Neural cell (in vitro differentiated cells): ENCODE data around the gene NBPF3. TPM values are rescaled to one million over a fixed set of nuclear protein-coding genes. Genes with fewer than 3 reads are reported as not detected.
"Not testable (repeated sequence)": the region's sequence is repeated elsewhere in the genome, so short reads cannot be mapped to it uniquely, and the experiment has no call there.

Experiments used
- H2AFZ ChIP-seq: fragments of 200-600, 300-800 bp; sonication (generic), shearing (Covaris generic); 2 replicates; pipeline ENCODE4 v1.6.0; 2014; ENCODE audit warnings: low read depth, mild to moderate bottlenecking, antibody characterized with exemption, low read length, moderate library complexity
- H3F3A ChIP-seq: fragments of 200-600 bp; shearing (Covaris generic); 2 replicates; pipeline ENCODE4 v1.6.1; 2016; ENCODE audit warnings: mild to moderate bottlenecking, moderate library complexity, mixed read lengths, antibody characterized with exemption, low read length; ENCODE audit not compliant: insufficient read depth, poor library complexity, severe bottlenecking
- H3K27ac ChIP-seq: fragments of 200-600, 300-800 bp; sonication (generic), shearing (Covaris generic); 2 replicates; pipeline ENCODE4 v1.5.1; 2014; ENCODE audit warnings: mild to moderate bottlenecking, low read length, moderate library complexity
- H3K27me3 ChIP-seq: fragments of 300-800, 200-600 bp; sonication (generic), shearing (Covaris generic); 2 replicates; pipeline ENCODE4 v1.6.0; 2014; ENCODE audit warnings: mild to moderate bottlenecking, low read depth, low read length, moderate library complexity; ENCODE audit not compliant: insufficient read depth
- H3K36me3 ChIP-seq: fragments of 300-800, 200-600 bp; sonication (generic), shearing (Covaris generic); 2 replicates; pipeline ENCODE4 v1.5.1; 2014; ENCODE audit warnings: mild to moderate bottlenecking, antibody characterized with exemption, low read length, moderate library complexity; ENCODE audit not compliant: insufficient read depth
- H3K4me2 ChIP-seq: fragments of 300-800, 200-600 bp; sonication (generic), shearing (Covaris generic); 2 replicates; pipeline ENCODE4 v1.6.0; 2014; ENCODE audit warnings: mild to moderate bottlenecking, low read length
- H3K4me3 ChIP-seq: fragments of 300-800, 200-600 bp; sonication (generic), shearing (Covaris generic); 2 replicates; pipeline ENCODE4 v1.5.1; 2014; ENCODE audit warnings: mild to moderate bottlenecking, low read length, moderate library complexity
- H3K79me2 ChIP-seq: fragments of 200-600 bp; shearing (Covaris generic); replicated peaks from 2 replicates; pipeline ENCODE4 v1.6.0; 2014; ENCODE audit warnings: mild to moderate bottlenecking, low read length, moderate library complexity; ENCODE audit not compliant: insufficient read depth
- H3K9ac ChIP-seq: fragments of 300-800, 200-600 bp; sonication (generic), shearing (Covaris generic); 2 replicates; pipeline ENCODE4 v1.6.1; 2016; ENCODE audit warnings: mild to moderate bottlenecking, low read length, mixed read lengths
- H3K9me2 ChIP-seq: fragments of 200-600 bp; shearing (Covaris generic); 2 replicates; pipeline ENCODE4 v1.6.1; 2016; ENCODE audit warnings: mild to moderate bottlenecking, low read length, mixed read lengths; ENCODE audit not compliant: insufficient read depth
- H3K9me3 ChIP-seq: fragments of 200-600, 300-800 bp; sonication (generic), shearing (Covaris generic); 2 replicates; pipeline ENCODE4 v1.6.1; 2016; ENCODE audit warnings: mild to moderate bottlenecking, mixed run types, low read length, moderate library complexity, mixed read lengths
- H4K20me1 ChIP-seq: fragments of 200-600 bp; shearing (Covaris generic); 2 replicates; pipeline ENCODE4 v1.6.1; 2016; ENCODE audit warnings: mild to moderate bottlenecking, mixed run types; ENCODE audit not compliant: insufficient read depth
- EZH2 ChIP-seq: fragments of 200-600, 300-800 bp; shearing (Covaris generic), sonication (generic); IDR thresholded peaks from 2 replicates; pipeline ENCODE4 v1.6.1; 2014; ENCODE audit warnings: antibody characterized with exemption, low read length, borderline replicate concordance, mild to moderate bottlenecking; ENCODE audit not compliant: insufficient read depth, poor library complexity, severe bottlenecking
- polyA plus RNA-seq: library from polyadenylated mRNA; depleted of rRNA; stranded (reverse); fragments of >200 nt; gene quantifications from 2 replicates; pipeline ENCODE4 v1.2.3, GENCODE V29; 2014

The NBPF3 gene
- polyA plus RNA-seq, 1 donor from 2014 or later, result 14.4 TPM

- not testable (repeated sequence) for H3K4me3 ChIP-seq, H3F3A ChIP-seq, H3K9me2 ChIP-seq, H2AFZ ChIP-seq, H3K9ac ChIP-seq, H3K79me2 ChIP-seq, H3K36me3 ChIP-seq, H3K4me2 ChIP-seq, H3K27ac ChIP-seq, H4K20me1 ChIP-seq, H3K27me3 ChIP-seq, H3K9me3 ChIP-seq
Measured at GRCh38 chr1:21409897-21410296, 30.0 kb upstream of the NBPF3 start.

DNA sequence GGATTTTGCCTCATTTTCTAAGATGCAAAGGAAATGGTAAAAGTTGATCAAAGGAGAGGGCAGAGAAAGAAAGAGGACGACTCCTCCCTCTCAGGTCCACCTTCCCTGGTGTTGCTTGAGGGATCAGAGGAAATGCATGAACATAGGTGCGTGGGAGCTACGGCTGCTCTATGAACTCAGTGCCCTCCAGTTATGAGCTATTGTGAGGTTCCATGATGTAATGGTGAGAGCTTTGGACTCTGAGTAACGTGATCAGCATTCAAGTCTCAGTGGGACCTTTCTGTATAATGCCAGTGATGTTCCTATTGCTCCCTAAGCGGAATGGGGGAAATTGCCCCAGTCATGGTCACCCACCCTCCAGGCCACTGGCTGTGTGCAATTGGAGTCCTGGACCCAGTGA, 25.9 kb upstream of the NBPF3 start:
- no peak for TF ChIP-seq EZH2
- Histone ChIP-seq H3K27me3 (no peaks in the 10 kb centered on the region), H3K9me2 (no peaks in the 10 kb centered on the region), H3F3A (no peaks in the 10 kb centered on the region), H3K79me2 (no peaks in the 10 kb centered on the region), H4K20me1 (no peaks in the 10 kb centered on the region), H2AFZ (no peak overlapping the region), H3K4me2 (no peak overlapping the region), H3K9ac (no peak overlapping the region), H3K27ac (no peak overlapping the region), H3K36me3 (no peaks in the 10 kb centered on the region), H3K9me3 (no peaks in the 10 kb centered on the region), H3K4me3 (no peak overlapping the region)

DNA sequence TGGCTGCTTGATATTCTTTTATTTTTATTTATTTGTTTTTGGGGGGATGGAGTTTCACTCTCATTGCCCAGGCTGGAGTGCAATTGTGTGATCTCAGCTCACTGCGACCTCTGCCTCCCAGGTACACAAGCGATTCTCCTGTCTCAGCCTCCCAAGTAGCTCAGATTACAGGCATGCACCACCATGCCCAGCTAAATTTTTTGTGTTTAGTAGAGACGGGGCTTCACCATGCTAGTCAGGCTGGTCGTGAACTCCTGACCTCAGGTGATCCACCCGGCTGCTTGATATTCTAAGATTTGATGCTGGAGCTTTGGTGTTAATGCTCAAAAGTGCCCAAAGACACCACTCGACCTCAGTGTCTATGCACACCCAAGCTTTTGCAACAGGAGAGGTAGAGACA, 19.6 kb upstream of the NBPF3 start:
- H3K79me2 ChIP-seq, H3F3A ChIP-seq, H3K27me3 ChIP-seq, H3K4me2 ChIP-seq, H3K4me3 ChIP-seq, H2AFZ ChIP-seq, H3K27ac ChIP-seq, H3K36me3 ChIP-seq, H3K9me3 ChIP-seq, H3K9ac ChIP-seq, H4K20me1 ChIP-seq, H3K9me2 ChIP-seq: not testable (repeated sequence)

DNA sequence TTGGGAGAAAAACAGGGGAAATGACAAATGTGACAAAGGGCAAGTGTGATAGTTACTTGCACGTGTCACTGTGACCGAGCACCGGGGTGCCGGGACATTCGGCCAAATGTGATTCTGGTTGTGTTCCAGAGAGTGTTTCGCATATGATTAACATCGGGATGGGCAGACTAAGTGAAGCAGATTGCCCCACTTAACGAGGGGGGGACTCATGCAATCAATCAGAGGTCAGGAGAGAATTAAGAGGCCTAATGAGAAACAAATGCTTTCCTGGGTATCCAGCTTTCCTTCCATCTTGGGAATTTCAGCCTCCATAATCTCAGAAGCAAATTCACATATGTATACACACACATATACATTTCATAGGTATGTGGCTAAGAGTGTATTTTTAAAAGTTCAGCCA, 18.6 kb upstream of the NBPF3 start:
- not testable (repeated sequence) for H3K9me2 ChIP-seq, H3K9me3 ChIP-seq, H3K27ac ChIP-seq

GRCh38 chr1:21427798-21428480, 12.0 kb upstream of the NBPF3 start:
- H2AFZ ChIP-seq, H3K9me2 ChIP-seq, H3K27me3 ChIP-seq, H3K9ac ChIP-seq, H3F3A ChIP-seq, H3K4me2 ChIP-seq, H3K4me3 ChIP-seq, H3K79me2 ChIP-seq, H4K20me1 ChIP-seq, H3K27ac ChIP-seq, H3K36me3 ChIP-seq, H3K9me3 ChIP-seq: not testable (repeated sequence)

More for the DNA sequence above, 18.6 kb upstream of the NBPF3 start:
- H4K20me1 ChIP-seq, H3K4me3 ChIP-seq, H3K9ac ChIP-seq, H3K4me2 ChIP-seq, H3K36me3 ChIP-seq, H3F3A ChIP-seq, H2AFZ ChIP-seq, H3K79me2 ChIP-seq, H3K27me3 ChIP-seq: not testable (repeated sequence)

DNA sequence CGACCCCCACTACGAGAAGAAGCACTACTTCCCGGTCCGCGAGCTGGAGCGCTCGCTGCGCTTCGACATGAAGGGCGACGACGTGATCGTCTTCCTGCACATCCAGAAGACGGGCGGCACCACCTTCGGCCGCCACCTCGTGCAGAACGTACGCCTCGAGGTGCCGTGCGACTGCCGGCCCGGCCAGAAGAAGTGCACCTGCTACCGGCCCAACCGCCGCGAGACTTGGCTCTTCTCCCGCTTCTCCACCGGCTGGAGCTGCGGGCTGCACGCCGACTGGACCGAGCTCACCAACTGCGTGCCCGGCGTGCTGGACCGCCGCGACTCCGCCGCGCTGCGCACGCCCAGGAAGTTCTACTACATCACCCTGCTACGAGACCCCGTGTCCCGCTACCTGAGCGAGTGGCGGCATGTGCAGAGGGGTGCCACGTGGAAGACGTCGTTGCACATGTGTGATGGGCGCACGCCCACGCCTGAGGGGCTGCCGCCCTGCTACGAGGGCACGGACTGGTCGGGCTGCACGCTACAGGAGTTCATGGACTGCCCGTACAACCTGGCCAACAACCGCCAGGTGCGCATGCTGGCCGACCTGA, 11.4 kb upstream of the NBPF3 start:
- not testable (repeated sequence) for H3K4me2 ChIP-seq, H3K9ac ChIP-seq, H3K27ac ChIP-seq, H3K9me2 ChIP-seq, H3K27me3 ChIP-seq, H3K36me3 ChIP-seq, H3K79me2 ChIP-seq, H4K20me1 ChIP-seq, H3F3A ChIP-seq, H3K9me3 ChIP-seq, H3K4me3 ChIP-seq, H2AFZ ChIP-seq

- H3K9me2 ChIP-seq, H3F3A ChIP-seq, H3K9me3 ChIP-seq, H3K27ac ChIP-seq, H4K20me1 ChIP-seq, H3K9ac ChIP-seq, H2AFZ ChIP-seq, H3K4me2 ChIP-seq, H3K4me3 ChIP-seq, H3K79me2 ChIP-seq, H3K27me3 ChIP-seq, H3K36me3 ChIP-seq: not testable (repeated sequence)
Measured at GRCh38 chr1:21429210-21429609, 10.7 kb upstream of the NBPF3 start.

GRCh38 chr1:21430875-21431274, 9.1 kb upstream of the NBPF3 start:
- H3K4me2 ChIP-seq, H3K9ac ChIP-seq, H2AFZ ChIP-seq, H3K9me3 ChIP-seq, H3K27ac ChIP-seq, H3K36me3 ChIP-seq, H4K20me1 ChIP-seq, H3K4me3 ChIP-seq, H3K9me2 ChIP-seq, H3F3A ChIP-seq, H3K27me3 ChIP-seq, H3K79me2 ChIP-seq: not testable (repeated sequence)
